OCI-M1 (cell line): ENCODE results near the gene IGF1R.
"Not testable (repeated sequence)": the region's sequence is repeated elsewhere in the genome, so short reads cannot be mapped to it uniquely, and the experiment has no call there.

Experiments used
- DNase-seq: peaks from one replicate; lab custom pipeline; 2025; lab: John Stamatoyannopoulos, UW

IGF1R gene

GRCh38 chr15:98647774-98648653, at the start of gene IGF1R:
Gene IGF1R, plus strand, starts transcription at chr15:98648539. Its CDS starts 1,043 bp downstream, at chr15:98649582.
- peak; percentile 89 for DNase-seq

- peak; percentile 72 for DNase-seq
Measured at GRCh38 chr15:98599909-98600691, 48.2 kb upstream of the IGF1R start.

DNA sequence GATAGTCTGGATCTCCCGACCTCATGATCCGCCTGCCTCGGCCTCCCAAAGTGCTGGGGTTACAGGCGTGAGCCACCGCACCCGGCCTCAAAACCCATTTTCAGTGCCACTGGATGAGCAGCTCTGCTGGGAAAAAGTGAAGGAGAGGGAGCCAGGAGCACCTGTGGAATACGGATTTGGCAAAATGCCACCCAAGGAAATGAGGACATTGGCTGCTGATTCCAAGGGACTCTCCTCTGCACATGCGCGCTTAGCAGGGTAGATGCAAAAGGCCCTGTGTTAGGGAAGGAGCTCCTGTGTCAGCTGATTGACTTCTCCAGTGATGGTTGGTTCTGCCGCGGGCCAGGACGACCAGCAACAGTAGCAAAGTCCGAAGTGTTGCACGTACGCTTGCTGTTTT, 43.4 kb upstream of the IGF1R start:
- no peak for DNase-seq

DNA sequence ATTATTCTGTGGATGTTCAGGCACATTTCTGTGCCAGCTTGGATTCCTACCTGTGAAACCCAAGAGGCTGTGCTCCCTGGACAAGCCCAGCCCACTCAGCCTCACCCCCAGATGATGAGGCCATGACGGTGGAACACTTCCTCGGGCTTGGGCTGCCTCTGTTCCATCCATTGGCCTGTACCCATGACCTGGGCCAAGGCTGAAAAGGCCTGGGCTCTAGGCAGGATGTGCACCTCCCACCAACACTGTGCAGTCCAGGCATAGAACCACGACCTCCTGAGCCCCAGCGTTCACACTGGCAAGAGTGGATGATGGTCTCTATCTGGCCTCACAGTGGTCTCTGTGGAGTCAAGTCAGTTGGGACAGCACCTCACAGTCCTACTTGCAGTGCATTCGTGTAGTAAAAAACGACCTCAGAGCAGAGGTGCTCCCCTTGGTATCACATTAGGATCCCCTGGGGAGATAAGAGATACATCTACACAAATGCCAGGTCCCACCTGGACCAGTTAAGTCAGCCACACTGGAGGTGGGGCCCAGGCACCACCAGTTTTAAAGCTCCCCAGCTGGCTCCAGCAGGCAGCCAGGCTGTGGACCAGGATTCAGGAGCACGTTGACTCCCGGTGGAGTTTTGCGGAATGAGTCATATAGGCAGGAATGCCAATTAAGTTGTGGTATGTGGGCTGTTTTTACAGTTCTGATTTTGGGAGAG, 39.0 kb upstream of the IGF1R start:
- no peak for DNase-seq

DNA sequence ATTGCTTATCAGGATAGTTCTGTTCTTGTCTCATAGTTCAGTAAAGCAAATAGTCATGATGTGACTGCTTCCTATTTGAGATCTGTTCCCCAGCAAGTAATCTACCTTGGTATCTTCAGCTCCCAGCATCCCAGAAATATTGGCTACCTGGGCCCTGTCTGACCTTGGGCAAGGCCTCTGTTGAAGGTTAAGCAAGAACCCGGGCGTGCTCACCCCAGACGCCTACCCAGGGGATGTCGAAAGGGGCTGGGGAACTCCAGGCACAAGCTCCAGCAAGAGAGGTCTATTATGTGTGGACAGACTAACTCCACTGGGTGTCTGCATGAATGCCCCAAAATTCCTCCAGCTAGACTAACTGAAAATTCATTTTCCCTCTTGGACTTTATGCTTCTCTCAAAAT, 37.3 kb upstream of the IGF1R start:
- no peak for DNase-seq

DNA sequence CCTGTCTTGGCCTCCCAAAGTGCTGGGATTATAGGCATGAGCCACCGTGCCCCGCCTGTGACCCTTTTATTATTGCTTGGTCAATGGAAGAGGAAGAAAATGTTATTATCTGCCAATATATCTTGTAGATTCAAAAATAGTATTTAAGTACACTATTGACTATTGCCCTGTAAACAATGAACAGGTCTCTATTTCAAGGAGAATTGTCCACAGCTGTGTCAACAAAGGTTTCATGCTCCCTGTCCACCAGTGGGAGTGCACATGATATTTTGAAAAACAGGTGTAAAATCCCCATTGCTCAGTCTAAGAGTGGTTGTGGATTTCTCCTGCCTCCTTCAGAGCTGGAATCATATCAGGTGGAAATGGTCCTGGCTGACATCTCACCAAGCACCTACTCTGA, 36.5 kb upstream of the IGF1R start:
- no peak for DNase-seq

DNA sequence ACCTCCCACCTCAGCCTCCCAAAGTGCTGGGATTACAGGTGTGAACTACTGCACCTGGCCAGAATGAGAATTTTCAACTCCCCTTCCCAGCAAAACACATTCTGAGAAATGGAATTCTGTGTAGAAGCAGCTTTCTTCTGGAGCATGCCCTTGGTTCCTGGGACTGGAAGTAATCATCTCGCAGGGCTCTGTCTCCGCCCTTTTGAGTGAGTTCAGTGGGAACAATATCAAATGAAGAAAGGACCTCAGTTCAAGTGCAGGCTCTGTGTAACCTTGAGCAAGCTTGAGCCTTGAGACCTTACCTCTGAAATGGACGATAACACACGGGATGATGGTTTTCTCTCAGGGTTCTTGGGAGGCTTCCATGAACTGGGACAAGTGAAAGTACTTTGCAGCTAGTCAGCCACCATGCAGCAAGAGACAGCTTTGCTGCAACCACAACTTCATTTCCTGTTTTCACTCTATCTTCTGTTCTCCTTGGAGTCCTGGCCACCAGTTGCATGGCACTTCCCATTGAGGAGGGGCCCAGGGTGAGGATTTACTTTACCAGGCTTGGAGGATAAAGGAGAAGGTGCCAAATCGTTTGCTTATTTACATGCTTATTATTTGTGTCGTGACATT, 35.7 kb upstream of the IGF1R start:
- DNase-seq = peak; percentile 16

GRCh38 chr15:98614681-98615080, 33.7 kb upstream of the IGF1R start:
- no peak for DNase-seq

DNA sequence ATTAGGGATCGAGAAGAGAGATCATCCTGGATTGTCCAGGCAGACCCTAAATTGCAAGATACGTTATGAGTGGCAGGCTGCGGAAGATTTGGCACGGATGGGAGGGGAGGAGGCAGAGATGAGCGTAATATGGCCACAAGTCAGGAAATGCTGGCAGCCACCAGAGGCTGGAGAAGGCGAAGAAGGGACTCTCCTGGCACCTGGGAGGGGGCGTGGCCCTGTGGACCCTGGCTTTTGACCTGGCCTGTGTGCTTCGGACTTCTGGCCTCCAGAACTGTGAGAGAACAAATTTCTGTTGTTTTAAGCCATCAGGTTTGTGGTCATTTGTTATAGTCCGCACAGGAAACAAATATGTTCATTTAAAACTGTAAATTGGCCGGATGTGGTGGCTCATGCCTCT, 31.9 kb upstream of the IGF1R start:
- no peak for DNase-seq

GRCh38 chr15:98617328-98617980, 30.9 kb upstream of the IGF1R start:
- no peak for DNase-seq

GRCh38 chr15:98618576-98618975, 29.8 kb upstream of the IGF1R start:
- not testable (repeated sequence) for DNase-seq

- no peak for DNase-seq
Measured at GRCh38 chr15:98620020-98620419, 28.3 kb upstream of the IGF1R start.

DNA sequence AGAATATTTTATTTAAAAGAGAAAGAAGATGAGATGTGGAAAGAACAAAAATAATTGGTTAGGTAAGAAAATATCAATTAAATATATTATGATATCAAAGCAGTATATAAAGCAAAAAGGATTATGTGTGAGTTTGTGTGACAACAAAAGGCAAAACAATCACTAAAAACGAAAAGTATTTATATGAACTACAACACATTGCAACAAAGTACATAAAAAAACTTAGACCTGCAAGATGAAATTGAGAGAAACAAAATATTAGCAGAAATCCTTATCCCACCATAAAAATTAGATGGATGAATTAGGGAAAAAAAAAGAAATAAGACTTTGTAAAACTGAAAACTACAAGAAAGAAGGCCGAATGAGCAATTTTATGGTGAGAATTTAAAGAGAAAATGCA, 27.3 kb upstream of the IGF1R start:
- no peak for DNase-seq

DNA sequence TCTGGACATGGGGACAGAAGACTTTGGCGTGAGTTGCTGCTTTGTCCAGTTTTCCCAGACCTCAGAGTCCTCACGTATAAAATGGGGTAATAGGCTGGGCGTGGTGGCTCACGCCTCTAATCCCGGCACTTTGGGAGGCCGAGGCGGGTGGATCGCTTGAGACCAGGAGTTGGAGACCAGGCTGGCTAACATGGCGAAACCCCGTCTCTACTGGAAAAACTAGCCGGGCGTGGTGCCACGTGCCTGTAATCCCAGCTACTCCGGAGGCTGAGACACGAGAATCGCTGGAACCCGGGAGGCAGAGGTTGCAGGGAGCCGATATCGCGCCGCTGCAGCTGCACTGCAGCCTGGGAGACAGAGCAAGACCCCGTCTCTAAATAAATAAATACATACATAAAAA, 22.7 kb upstream of the IGF1R start:
- no peak for DNase-seq

- DNase-seq = no peak
Measured at GRCh38 chr15:98626153-98626552, 22.2 kb upstream of the IGF1R start.

- no peak for DNase-seq
Measured at GRCh38 chr15:98628216-98628615, 20.1 kb upstream of the IGF1R start.

DNA sequence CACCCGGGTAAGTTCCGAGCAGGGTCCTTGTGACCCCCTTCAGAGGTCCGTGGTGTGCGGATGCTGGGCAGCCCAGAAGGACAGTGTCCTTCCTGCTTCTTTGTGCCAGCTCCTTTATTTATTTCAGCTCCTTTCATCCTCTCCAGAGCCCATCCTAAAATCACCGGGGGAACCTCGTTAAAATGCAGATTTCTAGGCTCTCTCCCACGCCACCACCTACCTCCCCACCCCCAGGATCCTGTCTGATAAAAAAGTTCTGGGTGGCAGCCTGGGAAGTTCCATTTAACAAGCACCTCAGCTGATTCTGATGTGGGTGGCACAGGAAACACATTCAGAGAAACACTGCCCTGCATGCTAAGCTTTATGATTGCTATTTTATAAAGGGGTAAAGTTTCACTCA, 12.5 kb upstream of the IGF1R start:
- no peak for DNase-seq

DNA sequence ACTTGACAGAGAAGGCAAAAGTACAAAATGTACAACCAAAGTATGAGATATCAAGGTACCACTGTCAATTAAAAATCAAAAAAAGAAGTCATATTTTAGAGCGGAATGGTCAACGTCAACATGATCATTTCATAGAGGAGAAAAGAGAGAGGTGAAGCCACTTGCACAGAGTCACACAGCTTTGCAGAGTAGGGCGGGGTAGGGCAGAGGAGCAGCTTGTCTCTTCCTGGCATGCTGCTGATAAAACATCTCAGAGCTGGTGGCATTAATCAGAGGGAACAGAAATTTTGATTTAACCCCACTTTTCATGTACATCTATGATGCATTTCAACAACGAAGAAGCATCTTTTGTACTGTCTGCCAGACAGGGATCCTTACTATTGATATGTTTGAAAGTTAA, 5.2 kb upstream of the IGF1R start:
- peak; percentile 27 for DNase-seq

DNA sequence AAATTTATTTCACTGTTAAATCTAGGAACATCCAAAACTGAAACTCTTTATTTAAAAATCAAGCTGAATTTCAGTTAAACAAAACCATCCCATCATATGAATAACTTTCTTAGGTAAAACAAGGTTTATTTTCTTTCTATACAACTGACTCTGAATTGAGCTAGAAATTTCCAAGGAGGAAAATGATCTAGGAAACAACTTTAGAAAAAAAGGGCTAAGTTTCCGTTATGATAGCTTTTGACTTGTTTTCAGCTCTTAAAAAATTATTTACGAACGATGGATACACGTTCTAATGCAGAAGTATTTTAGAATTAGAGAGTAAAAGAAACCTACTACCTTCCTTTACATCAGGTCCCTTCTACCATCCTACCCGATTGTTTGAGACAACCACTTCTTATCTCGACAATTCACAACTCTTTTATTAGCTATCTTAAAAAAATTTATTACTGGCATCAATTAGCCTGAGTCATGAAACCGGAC, 1.8 kb upstream of the IGF1R start:
- no peak for DNase-seq

DNA sequence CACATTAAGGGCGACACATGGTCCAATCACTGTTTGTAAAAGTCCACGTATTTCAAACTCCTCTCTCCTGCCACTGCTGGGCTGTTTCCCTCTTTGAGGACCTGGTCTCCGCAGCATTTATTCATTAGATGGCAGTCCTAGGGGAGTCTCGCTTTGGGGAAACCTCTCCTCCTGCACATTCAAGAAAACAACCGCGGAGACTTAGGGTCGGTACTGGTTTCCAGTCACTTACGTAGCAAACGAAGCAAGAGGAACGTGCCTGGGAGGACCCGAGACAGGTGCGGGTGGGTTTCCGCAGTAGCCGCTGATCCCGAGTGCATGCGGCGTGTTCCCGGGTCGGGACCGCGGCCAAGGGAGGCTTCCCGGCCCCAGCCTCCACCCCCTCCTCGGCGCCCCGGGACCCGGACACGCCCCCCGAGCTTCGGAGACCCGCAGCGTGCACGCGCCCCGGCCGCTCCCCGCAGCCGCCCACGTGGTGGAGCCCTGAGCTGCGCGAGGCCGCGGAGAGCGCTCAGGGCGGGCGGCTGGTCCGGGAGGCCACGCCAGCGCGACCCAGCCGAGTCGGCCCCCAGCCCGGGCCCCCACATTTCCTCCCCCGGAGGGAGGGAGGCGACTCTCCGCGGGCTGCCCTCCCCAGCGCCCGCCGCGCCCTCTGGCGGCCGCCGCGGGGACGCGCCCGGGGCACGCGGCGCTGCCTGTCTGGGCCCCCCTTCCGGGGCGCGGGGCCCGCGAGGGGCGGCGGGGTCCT, 1.1 kb upstream of the IGF1R start:
- peak; percentile 77 for DNase-seq
